ENCODE data around the gene OR2F1. TPM values are rescaled to one million over a fixed set of nuclear protein-coding genes. Genes with fewer than 3 reads are reported as not detected.

OR2F1 gene
- total RNA-seq, 1 donor from 2014 or later = not detected

- H3K4me3 ChIP-seq (ENCODE audit: low read depth, low read length) = no peak overlapping the region
- DNase-seq (ENCODE audit: low read depth) = no peak
- TF ChIP-seq CTCF (conservative IDR thresholded peaks at IDR 0.05; ENCODE audit: low read depth, low read length) = no peak
These were observed 40.6 kb upstream of the OR2F1 start for GRCh38 chr7:143913945-143914615.

DNA sequence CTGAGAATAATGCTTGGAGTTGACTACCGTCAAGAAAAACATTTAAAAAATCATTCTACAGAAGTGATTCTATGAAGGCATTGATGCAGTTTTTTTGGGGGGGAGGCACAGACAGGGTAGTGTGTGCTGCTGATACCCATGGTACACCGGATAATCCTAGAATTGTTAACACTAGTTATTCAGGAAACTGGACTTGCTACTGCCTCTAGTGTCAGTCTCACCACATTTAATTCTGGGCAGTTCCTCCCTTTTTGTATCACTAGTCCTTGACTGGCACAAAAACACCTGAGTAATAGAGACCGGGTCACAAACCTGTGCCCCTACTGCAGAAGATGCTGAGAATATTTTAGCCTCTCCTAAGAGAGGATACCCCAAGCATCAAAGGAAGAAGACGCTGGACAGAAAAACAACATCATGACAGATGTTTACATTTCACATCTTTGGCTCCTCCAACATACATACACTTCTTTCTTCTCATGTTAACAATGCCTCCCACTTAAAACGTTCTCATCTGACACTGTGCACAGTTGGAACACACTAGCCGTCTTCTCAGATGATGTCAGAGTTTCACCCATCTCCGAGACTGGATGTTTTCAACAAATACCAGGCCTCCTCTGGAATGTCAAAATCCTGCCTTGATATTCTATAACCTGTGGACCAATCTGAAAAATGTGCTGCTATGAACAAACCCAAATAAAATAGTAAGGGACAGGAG lies 39.5 kb upstream of the OR2F1 start:
- H3K4me3 ChIP-seq (ENCODE audit: low read depth, low read length) = no peak overlapping the region
- no peak for TF ChIP-seq CTCF (conservative IDR thresholded peaks at IDR 0.05; ENCODE audit: low read depth, low read length)
- no peak for DNase-seq (ENCODE audit: low read depth)

DNA sequence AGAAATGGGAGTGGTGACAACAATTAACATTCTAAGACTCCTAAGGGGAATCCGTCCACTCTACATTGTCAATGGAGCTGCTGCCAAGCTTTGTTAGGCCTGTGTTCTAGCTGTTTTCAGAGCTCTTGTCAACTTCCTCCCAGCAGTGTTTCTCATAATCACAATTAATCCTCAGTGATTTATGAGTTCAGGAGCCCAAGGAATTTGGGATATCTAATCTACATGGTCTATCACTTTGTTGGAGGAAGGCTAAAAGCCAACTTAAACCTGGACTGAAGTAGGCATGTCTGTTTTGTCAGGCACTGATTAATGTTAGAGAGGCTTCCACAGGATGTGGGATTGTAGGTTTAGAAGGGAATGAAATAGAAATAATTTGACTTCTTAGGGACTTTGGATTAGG lies 29.8 kb upstream of the OR2F1 start:
- no peak overlapping the region for H3K4me3 ChIP-seq (ENCODE audit: low read depth, low read length)
- no peak for DNase-seq (ENCODE audit: low read depth)
- TF ChIP-seq CTCF (conservative IDR thresholded peaks at IDR 0.05; ENCODE audit: low read depth, low read length) = no peak

GRCh38 chr7:143929224-143929920 lies 25.3 kb upstream of the OR2F1 start:
- no peak for DNase-seq (ENCODE audit: low read depth)
- no peak overlapping the region for H3K4me3 ChIP-seq (ENCODE audit: low read depth, low read length)
- TF ChIP-seq CTCF (conservative IDR thresholded peaks at IDR 0.05; ENCODE audit: low read depth, low read length) = no peak

DNA sequence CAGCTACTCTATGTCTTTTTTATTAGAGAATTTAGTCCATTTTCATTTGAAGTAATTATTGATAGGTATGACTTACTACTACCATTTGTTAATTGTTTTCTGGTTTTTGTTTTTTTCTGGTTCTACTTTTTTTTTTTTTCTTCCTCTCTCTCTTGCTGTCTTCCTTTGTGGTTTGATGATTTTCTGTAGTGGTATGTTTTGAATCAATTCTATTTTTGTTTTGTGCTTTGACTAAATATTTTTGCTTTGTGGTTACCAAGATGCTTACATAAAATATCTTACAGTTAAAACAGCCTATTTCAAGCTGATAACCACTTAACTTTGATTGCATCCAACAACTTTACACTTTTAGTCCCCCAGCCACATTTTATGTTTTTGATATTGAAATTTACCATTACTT lies 22.9 kb upstream of the OR2F1 start:
- DNase-seq (ENCODE audit: low read depth) = no peak
- no peak for TF ChIP-seq CTCF (conservative IDR thresholded peaks at IDR 0.05; ENCODE audit: low read depth, low read length)
- no peak overlapping the region for H3K4me3 ChIP-seq (ENCODE audit: low read depth, low read length)

GRCh38 chr7:143934526-143935325 lies 19.9 kb upstream of the OR2F1 start, which contains the start of gene OR2F2:
TSS of gene OR2F2 (plus strand) at chr7:143935233. CDS start at chr7:143935233, 0 bp downstream.
- TF ChIP-seq CTCF (conservative IDR thresholded peaks at IDR 0.05; ENCODE audit: low read depth, low read length) = no peak
- H3K4me3 ChIP-seq (ENCODE audit: low read depth, low read length) = no peak within 1 kb of the TSS
- no peak for DNase-seq (ENCODE audit: low read depth)
